CD4-positive, alpha-beta T cell treated with Interleukin-6 at 100 ng/mL for 8 hours (primary cell): ENCODE results near the gene AGAP4.
"Not testable (repeated sequence)": the region's sequence is repeated elsewhere in the genome, so short reads cannot be mapped to it uniquely, and the experiment has no call there.

Source experiments
- DNase-seq: peaks from one replicate; pipeline ENCODE4 v3.0.0-alpha.2; 2020; ENCODE audit warnings: mixed read lengths, low spot score

AGAP4 gene

GRCh38 chr10:45847400-45847799, at the start of gene AGAP4:
AGAP4 (minus strand) TSS chr10:45847500; CDS start chr10:45847347, 153 bp downstream.
- not testable (repeated sequence) for DNase-seq

GRCh38 chr10:45890721-45891120, 43.4 kb upstream of the AGAP4 start:
- DNase-seq: not testable (repeated sequence)

- not testable (repeated sequence) for DNase-seq
Measured at GRCh38 chr10:45889539-45890230, 42.4 kb upstream of the AGAP4 start.

GRCh38 chr10:45882880-45883279, 35.6 kb upstream of the AGAP4 start:
- not testable (repeated sequence) for DNase-seq

GRCh38 chr10:45865404-45865803, 18.1 kb upstream of the AGAP4 start:
- DNase-seq: not testable (repeated sequence)

GRCh38 chr10:45864264-45864663, 17.0 kb upstream of the AGAP4 start:
- not testable (repeated sequence) for DNase-seq

- not testable (repeated sequence) for DNase-seq
Measured at GRCh38 chr10:45863632-45864031, 16.3 kb upstream of the AGAP4 start.

- DNase-seq: not testable (repeated sequence)
Measured at GRCh38 chr10:45857931-45858330, 10.6 kb upstream of the AGAP4 start.

GRCh38 chr10:45848467-45848866, 1.2 kb upstream of the AGAP4 start:
- not testable (repeated sequence) for DNase-seq

- not testable (repeated sequence) for DNase-seq
Measured at GRCh38 chr10:45822918-45823317, 24.4 kb downstream of the AGAP4 start.

GRCh38 chr10:45820107-45820830, 27.0 kb downstream of the AGAP4 start:
- not testable (repeated sequence) for DNase-seq

GRCh38 chr10:45819552-45819951, 27.7 kb downstream of the AGAP4 start:
- no peak for DNase-seq

GRCh38 chr10:45817912-45818311, 29.4 kb downstream of the AGAP4 start:
- no peak for DNase-seq

- no peak for DNase-seq
Measured at GRCh38 chr10:45817130-45817859, 30.0 kb downstream of the AGAP4 start.

- DNase-seq: not testable (repeated sequence)
Measured at GRCh38 chr10:45814146-45814545, 33.2 kb downstream of the AGAP4 start.

GRCh38 chr10:45812959-45813358, 34.3 kb downstream of the AGAP4 start:
- not testable (repeated sequence) for DNase-seq

GRCh38 chr10:45811075-45811474, 36.2 kb downstream of the AGAP4 start:
- no peak for DNase-seq

- DNase-seq: no peak
Measured at GRCh38 chr10:45809837-45810236, 37.5 kb downstream of the AGAP4 start.

- not testable (repeated sequence) for DNase-seq
Measured at GRCh38 chr10:45804996-45805395, 42.3 kb downstream of the AGAP4 start.

- DNase-seq: not testable (repeated sequence)
Measured at GRCh38 chr10:45803060-45804010, 44.0 kb downstream of the AGAP4 start.

GRCh38 chr10:45794761-45795160, 52.5 kb downstream of the AGAP4 start:
- not testable (repeated sequence) for DNase-seq
